Activated naive CD8-positive, alpha-beta T cell treated with anti-CD3 and anti-CD28 coated beads, Interleukin-2, amount 50 U/mL, for 24 hours (primary cell): Measurements from ENCODE around the gene PAXX.

Source experiments
- ATAC-seq: fragments of 150-1000 bp; cut with Tn5 transposase; one replicate; pipeline ENCODE4 v1.10.0; 2021
- DNase-seq: peaks from one replicate; pipeline ENCODE4 v3.0.0; 2021
- H3K27ac Mint-ChIP-seq: one replicate; pipeline ENCODE4 v1.8.0; 2021; ENCODE audit warnings: mild to moderate bottlenecking, mixed read lengths
- H3K27me3 Mint-ChIP-seq: one replicate; pipeline ENCODE4 v1.8.0; 2021; ENCODE audit warnings: mixed read lengths
- H3K36me3 Mint-ChIP-seq: one replicate; pipeline ENCODE4 v1.8.0; 2021; ENCODE audit warnings: low read depth, mixed read lengths
- H3K4me1 Mint-ChIP-seq: one replicate; pipeline ENCODE4 v1.8.0; 2021; ENCODE audit warnings: mixed read lengths
- H3K4me3 Mint-ChIP-seq: one replicate; pipeline ENCODE4 v1.8.0; 2021; ENCODE audit warnings: mild to moderate bottlenecking, moderate library complexity, mixed read lengths
- H3K9me3 Mint-ChIP-seq: one replicate; pipeline ENCODE4 v1.8.0; 2021; ENCODE audit warnings: mixed read lengths

Gene PAXX

GRCh38 chr9:136950656-136951276 lies 41.5 kb upstream of the PAXX start:
- peak overlapping the region; percentile 67 for H3K27ac Mint-ChIP-seq
- ATAC-seq (no peak), DNase-seq (no peak)
- H3K4me1 Mint-ChIP-seq: peaks cover 8% of the 10 kb centered on the region
- H3K9me3 Mint-ChIP-seq: no peaks in the 10 kb centered on the region
- H3K4me3 Mint-ChIP-seq: peak overlapping the region; percentile 75
- H3K36me3 Mint-ChIP-seq: no peaks in the 10 kb centered on the region
- no peaks in the 10 kb centered on the region for H3K27me3 Mint-ChIP-seq

- ATAC-seq (no peak), DNase-seq (no peak)
- Mint-ChIP-seq H3K4me1 (peaks cover 8% of the 10 kb centered on the region), H3K9me3 (peaks cover 3% of the 10 kb centered on the region), H3K27ac (no peak within 1 kb of the TSS), H3K36me3 (peaks cover 2% of the 10 kb centered on the region), H3K27me3 (no peaks in the 10 kb centered on the region), H3K4me3 (no peak within 1 kb of the TSS)
These were observed 40.5 kb upstream of the PAXX start, which contains the start of gene LCN12 for GRCh38 chr9:136951541-136952320. Gene LCN12 (plus strand): TSS chr9:136952273. CDS start chr9:136952328, 55 bp downstream.

- DNase-seq: no peak
- Mint-ChIP-seq H3K4me3 (no peak overlapping the region), H3K4me1 (peaks cover 8% of the 10 kb centered on the region), H3K27ac (no peak overlapping the region), H3K9me3 (peaks cover 4% of the 10 kb centered on the region), H3K36me3 (peaks cover 2% of the 10 kb centered on the region), H3K27me3 (no peaks in the 10 kb centered on the region)
- ATAC-seq: no peak
These were observed 39.8 kb upstream of the PAXX start for GRCh38 chr9:136952321-136952850.

- Mint-ChIP-seq H3K4me1 (peaks cover 7% of the 10 kb centered on the region), H3K27ac (no peak overlapping the region), H3K4me3 (no peak overlapping the region), H3K9me3 (peaks cover 4% of the 10 kb centered on the region), H3K36me3 (peaks cover 2% of the 10 kb centered on the region), H3K27me3 (no peaks in the 10 kb centered on the region)
- no peak for DNase-seq
- ATAC-seq: no peak
These were observed 39.1 kb upstream of the PAXX start for GRCh38 chr9:136952876-136953770.

GRCh38 chr9:136953771-136954269 lies 38.4 kb upstream of the PAXX start:
- no peak for DNase-seq
- no peak overlapping the region for H3K4me3 Mint-ChIP-seq
- peaks cover 4% of the 10 kb centered on the region for H3K4me1 Mint-ChIP-seq
- peaks cover 2% of the 10 kb centered on the region for H3K36me3 Mint-ChIP-seq
- no peaks in the 10 kb centered on the region for H3K27me3 Mint-ChIP-seq
- H3K27ac Mint-ChIP-seq: no peak overlapping the region
- peaks cover 4% of the 10 kb centered on the region for H3K9me3 Mint-ChIP-seq
- ATAC-seq: no peak

GRCh38 chr9:136954270-136955083 lies 37.7 kb upstream of the PAXX start:
- peaks cover 2% of the 10 kb centered on the region for H3K36me3 Mint-ChIP-seq
- no peak for ATAC-seq
- no peak for DNase-seq
- peaks cover 3% of the 10 kb centered on the region for H3K4me1 Mint-ChIP-seq
- no peaks in the 10 kb centered on the region for H3K27me3 Mint-ChIP-seq
- H3K4me3 Mint-ChIP-seq: no peak overlapping the region
- peaks cover 4% of the 10 kb centered on the region for H3K9me3 Mint-ChIP-seq
- H3K27ac Mint-ChIP-seq: no peak overlapping the region

- no peak overlapping the region for H3K4me3 Mint-ChIP-seq
- no peaks in the 10 kb centered on the region for H3K27me3 Mint-ChIP-seq
- H3K36me3 Mint-ChIP-seq: peaks cover 2% of the 10 kb centered on the region
- DNase-seq (no peak), ATAC-seq (no peak)
- peaks cover 5% of the 10 kb centered on the region for H3K4me1 Mint-ChIP-seq
- no peak overlapping the region for H3K27ac Mint-ChIP-seq
- peaks cover 4% of the 10 kb centered on the region for H3K9me3 Mint-ChIP-seq
These were observed 36.9 kb upstream of the PAXX start for GRCh38 chr9:136955202-136955942.

GRCh38 chr9:136955943-136956335 lies 36.3 kb upstream of the PAXX start:
- H3K36me3 Mint-ChIP-seq: peaks cover 2% of the 10 kb centered on the region
- ATAC-seq (no peak), DNase-seq (no peak)
- no peaks in the 10 kb centered on the region for H3K27me3 Mint-ChIP-seq
- H3K4me3 Mint-ChIP-seq: no peak overlapping the region
- no peak overlapping the region for H3K27ac Mint-ChIP-seq
- H3K9me3 Mint-ChIP-seq: peaks cover 4% of the 10 kb centered on the region
- H3K4me1 Mint-ChIP-seq: peaks cover 5% of the 10 kb centered on the region

GRCh38 chr9:136956604-136957003 lies 35.6 kb upstream of the PAXX start:
- Mint-ChIP-seq H3K36me3 (peaks cover 2% of the 10 kb centered on the region), H3K4me1 (peaks cover 7% of the 10 kb centered on the region), H3K27me3 (no peaks in the 10 kb centered on the region), H3K4me3 (no peak overlapping the region), H3K27ac (no peak overlapping the region), H3K9me3 (peaks cover 4% of the 10 kb centered on the region)
- no peak for DNase-seq
- no peak for ATAC-seq

- ATAC-seq (no peak), DNase-seq (no peak)
- H3K36me3 Mint-ChIP-seq: peaks cover 2% of the 10 kb centered on the region
- H3K4me3 Mint-ChIP-seq: no peak overlapping the region
- peaks cover 7% of the 10 kb centered on the region for H3K4me1 Mint-ChIP-seq
- peaks cover 4% of the 10 kb centered on the region for H3K9me3 Mint-ChIP-seq
- H3K27ac Mint-ChIP-seq: no peak overlapping the region
- no peaks in the 10 kb centered on the region for H3K27me3 Mint-ChIP-seq
These were observed 34.8 kb upstream of the PAXX start for GRCh38 chr9:136957461-136957860.

GRCh38 chr9:136957901-136958300 lies 34.3 kb upstream of the PAXX start:
- DNase-seq (no peak), ATAC-seq (no peak)
- H3K9me3 Mint-ChIP-seq: peaks cover 4% of the 10 kb centered on the region
- H3K4me3 Mint-ChIP-seq: no peak overlapping the region
- H3K36me3 Mint-ChIP-seq: peaks cover 2% of the 10 kb centered on the region
- peaks cover 9% of the 10 kb centered on the region for H3K4me1 Mint-ChIP-seq
- H3K27ac Mint-ChIP-seq: no peak overlapping the region
- no peaks in the 10 kb centered on the region for H3K27me3 Mint-ChIP-seq

- peaks cover 2% of the 10 kb centered on the region for H3K36me3 Mint-ChIP-seq
- H3K27ac Mint-ChIP-seq: no peak overlapping the region
- DNase-seq (no peak), ATAC-seq (no peak)
- H3K9me3 Mint-ChIP-seq: peaks cover 4% of the 10 kb centered on the region
- peaks cover 13% of the 10 kb centered on the region for H3K4me1 Mint-ChIP-seq
- no peaks in the 10 kb centered on the region for H3K27me3 Mint-ChIP-seq
- H3K4me3 Mint-ChIP-seq: no peak overlapping the region
These were observed 33.7 kb upstream of the PAXX start for GRCh38 chr9:136958473-136958872.
